GM10266 (cell line): ENCODE measurements around the gene JADE1.

ENCODE experiments used
- DNase-seq: peaks from one replicate; pipeline ENCODE4 v3.0.0; 2012; ENCODE audit errors: extremely low spot score
- TF ChIP-seq, protein P1 (sequence below): IDR thresholded peaks from 2 replicates; pipeline ENCODE4 v1.5.1; 2012; ENCODE audit warnings: mild to moderate bottlenecking, low read depth; ENCODE audit not compliant: control insufficient read depth, insufficient read depth; ENCODE audit errors: missing control alignments

JADE1 gene

GRCh38 chr4:128776794-128777216, 32.7 kb upstream of the JADE1 start:
- no peak for DNase-seq

DNA sequence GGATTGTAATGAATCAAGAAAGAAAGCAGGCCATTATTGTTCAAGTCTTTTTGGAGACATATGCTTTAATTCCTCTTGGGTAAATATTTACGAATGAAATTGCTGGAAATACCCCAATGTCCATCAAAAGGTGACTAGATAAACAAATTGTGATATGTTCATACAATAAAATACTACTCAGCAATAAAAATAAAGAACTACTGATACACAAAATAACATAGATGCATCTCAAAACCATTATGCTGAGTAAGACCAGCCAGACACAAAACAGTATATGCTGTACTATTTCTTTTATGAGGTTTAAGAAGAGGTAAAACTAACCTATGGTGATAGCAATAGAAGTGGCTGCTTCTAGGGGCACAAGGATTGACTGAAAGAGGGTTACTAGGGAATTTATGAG, 28.8 kb upstream of the JADE1 start:
- DNase-seq, result no peak

More at GRCh38 chr4:128776794-128777216, 32.7 kb upstream of the JADE1 start:
- TF ChIP-seq, protein P1, sequence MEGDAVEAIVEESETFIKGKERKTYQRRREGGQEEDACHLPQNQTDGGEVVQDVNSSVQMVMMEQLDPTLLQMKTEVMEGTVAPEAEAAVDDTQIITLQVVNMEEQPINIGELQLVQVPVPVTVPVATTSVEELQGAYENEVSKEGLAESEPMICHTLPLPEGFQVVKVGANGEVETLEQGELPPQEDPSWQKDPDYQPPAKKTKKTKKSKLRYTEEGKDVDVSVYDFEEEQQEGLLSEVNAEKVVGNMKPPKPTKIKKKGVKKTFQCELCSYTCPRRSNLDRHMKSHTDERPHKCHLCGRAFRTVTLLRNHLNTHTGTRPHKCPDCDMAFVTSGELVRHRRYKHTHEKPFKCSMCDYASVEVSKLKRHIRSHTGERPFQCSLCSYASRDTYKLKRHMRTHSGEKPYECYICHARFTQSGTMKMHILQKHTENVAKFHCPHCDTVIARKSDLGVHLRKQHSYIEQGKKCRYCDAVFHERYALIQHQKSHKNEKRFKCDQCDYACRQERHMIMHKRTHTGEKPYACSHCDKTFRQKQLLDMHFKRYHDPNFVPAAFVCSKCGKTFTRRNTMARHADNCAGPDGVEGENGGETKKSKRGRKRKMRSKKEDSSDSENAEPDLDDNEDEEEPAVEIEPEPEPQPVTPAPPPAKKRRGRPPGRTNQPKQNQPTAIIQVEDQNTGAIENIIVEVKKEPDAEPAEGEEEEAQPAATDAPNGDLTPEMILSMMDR, result no peak

GRCh38 chr4:128782076-128782715, 27.3 kb upstream of the JADE1 start:
- peak; percentile 32 for DNase-seq
- TF ChIP-seq, protein P1, result peak; percentile 53

More for the DNA sequence above, 28.8 kb upstream of the JADE1 start:
- TF ChIP-seq, protein P1, result no peak

DNA sequence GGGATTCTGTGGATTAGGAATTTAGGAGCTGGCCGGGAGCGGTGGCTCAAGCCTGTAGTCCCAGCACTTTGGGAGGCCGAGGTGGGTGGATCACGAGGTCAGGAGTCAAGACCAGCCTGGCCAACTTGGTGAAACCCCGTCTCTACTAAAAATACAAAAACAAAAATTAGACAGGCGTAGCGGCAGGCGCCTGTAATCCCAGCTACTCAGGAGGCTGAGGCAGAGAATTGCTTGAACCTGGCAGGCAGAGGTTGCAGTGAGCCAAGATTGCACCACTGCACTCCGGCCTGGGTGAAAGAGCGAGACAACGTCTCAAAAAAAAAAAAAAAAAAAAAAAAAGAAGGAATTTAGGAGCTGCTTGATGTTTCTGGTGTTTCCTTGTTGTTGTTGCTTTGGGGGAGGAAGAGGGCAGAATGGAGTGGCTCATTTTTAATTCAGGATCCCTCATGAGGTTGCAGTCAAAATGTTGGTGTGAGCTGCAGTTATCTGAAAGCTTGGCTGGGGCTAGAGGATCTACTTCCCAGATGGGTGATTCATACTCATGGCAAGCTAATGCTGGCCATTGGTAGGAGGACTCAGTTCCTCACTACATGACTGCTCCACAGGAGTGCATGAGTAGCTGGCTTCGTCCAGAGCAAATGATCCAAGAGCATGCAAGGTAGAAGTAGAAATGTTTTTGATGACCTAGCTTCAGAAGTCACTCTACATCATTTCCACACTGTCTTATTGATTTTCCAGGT, 26.5 kb upstream of the JADE1 start:
- TF ChIP-seq, protein P1, result no peak
- no peak for DNase-seq

GRCh38 chr4:128787509-128788311, 21.8 kb upstream of the JADE1 start:
- DNase-seq, result no peak
- TF ChIP-seq, protein P1, result no peak

DNA sequence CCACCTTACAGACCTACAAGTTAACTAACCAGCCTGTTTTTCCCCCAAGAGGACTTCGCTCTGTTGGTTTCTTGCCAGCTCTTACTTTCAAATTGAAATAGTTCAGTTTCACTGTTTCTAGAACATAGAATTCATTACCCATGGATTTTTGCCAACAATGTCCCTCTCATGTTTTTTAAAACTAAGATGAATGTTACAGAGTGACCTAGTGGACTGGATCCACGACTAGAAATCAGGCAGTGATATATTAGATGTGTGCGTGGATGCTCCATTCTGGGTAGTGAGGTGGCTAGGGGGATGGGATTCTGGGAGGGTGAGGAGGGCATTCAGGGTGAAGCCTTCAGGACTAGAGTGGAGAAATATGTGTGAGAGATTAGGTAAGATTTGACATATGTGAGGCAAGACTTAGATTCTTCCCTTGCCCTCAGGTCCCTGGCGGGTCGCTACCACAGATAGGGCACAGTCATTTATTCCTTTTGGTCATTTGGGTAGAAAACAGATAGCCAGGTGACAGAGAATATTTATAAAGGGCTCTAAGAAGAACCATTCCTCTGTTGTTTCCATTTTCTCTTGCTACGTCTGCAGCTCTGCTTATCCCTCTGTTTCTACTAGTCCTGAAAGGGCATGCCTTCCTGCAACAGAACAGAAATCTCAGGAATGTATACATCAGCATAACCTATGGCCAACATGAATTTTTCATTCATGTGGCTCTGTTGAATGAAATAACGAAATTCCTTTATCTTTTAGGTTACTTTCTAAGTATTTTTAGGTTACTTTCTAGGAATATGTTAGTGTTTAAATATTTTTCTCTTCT, 15.4 kb upstream of the JADE1 start:
- TF ChIP-seq, protein P1, result no peak
- DNase-seq, result no peak
